ENCODE measurements around the gene EVI5.
"Not testable (repeated sequence)": the region's sequence is repeated elsewhere in the genome, so short reads cannot be mapped to it uniquely, and the experiment has no call there.

The EVI5 gene

DNA sequence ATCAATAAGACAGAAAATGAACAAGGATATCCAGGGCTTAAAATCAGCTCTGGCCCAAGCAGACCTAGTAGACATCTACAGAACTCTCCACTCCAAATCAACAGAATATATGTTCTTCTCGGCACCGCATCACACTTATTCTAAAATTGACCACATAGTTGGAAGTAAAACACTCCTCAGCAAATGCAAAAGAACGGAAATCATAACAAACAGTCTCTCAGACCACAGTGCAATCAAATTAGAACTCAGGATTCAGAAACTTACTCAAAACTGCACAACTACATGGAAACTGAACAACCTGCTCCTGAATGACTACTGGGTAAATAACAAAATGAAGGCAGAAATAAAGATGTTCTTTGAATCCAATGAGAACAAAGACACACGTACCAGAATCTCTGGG lies 252.5 kb downstream of the EVI5 start:
- H3K4me1 ChIP-seq (ENCODE audit: insufficient read depth, low read length); H3K4me3 ChIP-seq (ENCODE audit: low read length); H2AFZ ChIP-seq (ENCODE audit: low read depth, low read length); H3K27me3 ChIP-seq (ENCODE audit: insufficient read depth, low read length); H3K36me3 ChIP-seq (ENCODE audit: insufficient read depth, low read length); H3K9me3 ChIP-seq (ENCODE audit: low read length): not testable (repeated sequence)

DNA sequence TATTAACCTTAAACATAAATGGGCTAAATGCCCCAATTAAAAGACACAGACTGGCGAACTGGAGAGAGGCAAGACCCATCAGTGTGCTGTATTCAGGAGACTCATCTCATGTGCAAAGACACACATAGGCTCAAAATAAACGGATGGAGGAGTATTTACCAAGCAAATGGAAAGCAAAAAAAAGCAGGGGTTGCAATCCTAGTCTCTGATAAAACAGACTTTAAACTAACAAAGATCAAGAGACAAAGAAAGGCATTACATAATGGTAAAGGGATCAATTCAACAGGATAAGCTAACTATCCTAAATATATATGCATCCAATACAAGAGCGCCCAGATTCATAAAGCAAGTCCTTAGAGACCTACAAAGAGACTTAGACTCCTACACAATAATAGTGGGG lies 253.0 kb downstream of the EVI5 start:
- H3K27me3 ChIP-seq (ENCODE audit: insufficient read depth, low read length); H3K9me3 ChIP-seq (ENCODE audit: low read length); H3K36me3 ChIP-seq (ENCODE audit: insufficient read depth, low read length); H3K4me3 ChIP-seq (ENCODE audit: low read length); H3K4me1 ChIP-seq (ENCODE audit: insufficient read depth, low read length); H2AFZ ChIP-seq (ENCODE audit: low read depth, low read length): not testable (repeated sequence)

DNA sequence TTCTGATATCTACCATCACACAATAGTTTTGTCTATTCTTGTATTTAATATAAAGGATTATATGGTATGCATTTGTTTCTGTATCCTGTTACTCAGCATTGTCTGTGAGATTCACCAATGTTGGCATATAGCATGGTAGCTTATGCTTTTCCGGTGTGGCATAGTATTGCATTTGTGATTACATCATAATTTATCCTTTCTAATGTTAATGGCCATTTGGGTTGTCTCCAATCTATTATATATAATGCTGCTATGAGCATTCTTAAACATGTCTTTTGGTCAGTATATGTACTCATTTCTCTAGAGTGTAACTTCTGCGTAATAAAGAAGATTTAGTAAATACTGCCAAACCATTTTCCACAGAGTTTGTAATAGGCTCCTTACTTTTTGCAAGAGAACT lies 257.2 kb downstream of the EVI5 start:
- Histone ChIP-seq H3K9me3 (ENCODE audit: low read length) (no peaks in the 10 kb centered on the region), H3K36me3 (ENCODE audit: insufficient read depth, low read length) (no peaks in the 10 kb centered on the region), H2AFZ (ENCODE audit: low read depth, low read length) (no peak overlapping the region), H3K4me1 (ENCODE audit: insufficient read depth, low read length) (no peaks in the 10 kb centered on the region), H3K27me3 (ENCODE audit: insufficient read depth, low read length) (no peaks in the 10 kb centered on the region), H3K4me3 (ENCODE audit: low read length) (no peak overlapping the region)

DNA sequence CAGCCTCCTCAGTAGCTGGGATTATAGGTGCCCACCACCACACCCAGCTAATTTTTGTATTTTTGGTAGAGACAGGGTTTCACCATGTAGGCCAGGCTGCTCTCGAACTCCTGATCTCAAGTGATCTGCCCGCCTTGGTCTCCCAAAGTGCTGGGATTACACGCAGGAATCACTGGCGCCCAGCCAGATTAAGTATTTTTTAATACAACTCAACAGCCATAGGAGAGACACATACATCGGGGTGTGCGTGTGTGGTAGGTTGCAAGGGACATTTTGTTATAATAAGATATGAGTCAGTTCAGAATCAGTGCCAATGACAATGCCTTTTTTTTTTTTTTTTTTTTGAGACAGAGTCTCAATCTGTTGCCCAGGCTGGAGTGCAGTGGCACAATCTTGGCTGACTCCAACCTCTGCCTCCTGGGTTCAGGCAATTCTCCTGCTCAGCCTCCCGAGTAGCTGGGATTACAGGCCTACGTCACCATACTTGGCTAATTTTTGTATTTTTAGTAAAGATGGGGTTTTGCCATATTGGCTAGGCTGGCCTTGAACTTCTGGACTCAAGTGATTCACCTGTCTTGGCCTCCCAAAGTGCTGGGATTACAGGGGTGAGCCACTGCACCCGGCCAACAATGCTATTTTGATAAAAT lies 259.8 kb downstream of the EVI5 start:
- not testable (repeated sequence) for H3K9me3 ChIP-seq (ENCODE audit: low read length); H2AFZ ChIP-seq (ENCODE audit: low read depth, low read length); H3K27me3 ChIP-seq (ENCODE audit: insufficient read depth, low read length); H3K4me3 ChIP-seq (ENCODE audit: low read length); H3K4me1 ChIP-seq (ENCODE audit: insufficient read depth, low read length); H3K36me3 ChIP-seq (ENCODE audit: insufficient read depth, low read length)

DNA sequence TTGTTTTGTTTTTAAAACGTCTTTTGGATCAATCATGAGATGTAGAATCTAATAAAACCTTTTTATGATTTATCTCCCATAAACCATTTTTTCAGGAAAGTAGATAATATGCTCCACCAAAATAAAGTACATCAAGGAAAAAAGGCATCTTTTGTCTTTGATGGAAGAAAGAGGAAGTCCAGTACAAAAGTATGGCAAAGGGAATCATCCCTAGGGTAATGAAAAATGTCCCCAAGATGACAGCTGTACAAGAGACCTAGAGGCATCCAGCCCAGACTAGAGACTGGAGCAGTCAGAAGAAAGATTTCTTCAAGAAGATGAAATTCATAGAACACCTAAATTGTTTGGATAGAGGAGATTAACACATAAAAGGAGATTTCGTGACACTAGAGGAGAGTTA lies 265.9 kb downstream of the EVI5 start:
- Histone ChIP-seq H3K4me3 (ENCODE audit: low read length) (no peak overlapping the region), H3K4me1 (ENCODE audit: insufficient read depth, low read length) (no peaks in the 10 kb centered on the region), H3K9me3 (ENCODE audit: low read length) (no peaks in the 10 kb centered on the region), H3K36me3 (ENCODE audit: insufficient read depth, low read length) (no peaks in the 10 kb centered on the region), H2AFZ (ENCODE audit: low read depth, low read length) (no peak overlapping the region), H3K27me3 (ENCODE audit: insufficient read depth, low read length) (no peaks in the 10 kb centered on the region)

DNA sequence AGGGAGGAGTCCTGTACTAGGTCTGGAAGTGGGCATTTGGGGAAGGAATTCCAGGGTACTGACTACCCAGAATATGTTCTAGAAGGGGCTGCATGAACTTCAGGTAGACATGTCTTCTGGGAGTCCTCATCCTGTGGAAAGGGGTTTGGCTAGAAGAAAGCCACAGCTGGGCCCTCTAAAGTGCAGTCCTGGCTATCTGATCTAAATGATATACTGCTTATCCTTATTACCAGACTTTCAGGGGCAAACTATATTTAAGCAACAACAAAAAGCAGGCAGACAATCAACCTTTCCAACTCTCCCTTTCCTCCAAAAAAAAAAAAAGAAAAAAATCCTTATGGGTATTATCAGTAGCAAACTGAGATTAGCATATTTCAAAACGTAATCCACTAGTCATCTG lies 268.3 kb downstream of the EVI5 start:
- no peaks in the 10 kb centered on the region for H3K4me1 ChIP-seq (ENCODE audit: insufficient read depth, low read length)
- no peak overlapping the region for H3K4me3 ChIP-seq (ENCODE audit: low read length)
- no peaks in the 10 kb centered on the region for H3K27me3 ChIP-seq (ENCODE audit: insufficient read depth, low read length)
- H2AFZ ChIP-seq (ENCODE audit: low read depth, low read length), result no peak overlapping the region
- H3K9me3 ChIP-seq (ENCODE audit: low read length), result no peaks in the 10 kb centered on the region
- H3K36me3 ChIP-seq (ENCODE audit: insufficient read depth, low read length), result no peaks in the 10 kb centered on the region

DNA sequence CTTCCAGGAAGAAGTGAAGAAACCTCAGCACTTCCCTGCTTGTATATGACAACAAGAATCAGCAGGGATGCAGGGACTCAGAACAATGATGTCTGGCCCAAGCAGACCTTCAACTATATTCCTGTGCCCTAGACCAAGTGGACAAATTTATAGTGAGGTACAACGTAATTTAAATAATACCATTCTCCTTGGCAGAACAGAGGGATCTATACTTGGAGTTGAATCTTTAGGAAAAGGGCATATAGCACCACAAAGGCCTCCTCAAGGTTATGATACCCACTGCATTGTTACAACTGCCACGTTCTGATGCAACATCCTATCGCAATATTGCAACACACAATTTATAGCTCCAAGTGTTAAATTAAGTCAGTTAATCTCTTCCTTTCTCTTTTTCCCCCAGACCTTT lies 269.1 kb downstream of the EVI5 start:
- H2AFZ ChIP-seq (ENCODE audit: low read depth, low read length), result no peak overlapping the region
- H3K36me3 ChIP-seq (ENCODE audit: insufficient read depth, low read length), result no peaks in the 10 kb centered on the region
- no peak overlapping the region for H3K4me3 ChIP-seq (ENCODE audit: low read length)
- no peaks in the 10 kb centered on the region for H3K4me1 ChIP-seq (ENCODE audit: insufficient read depth, low read length)
- no peaks in the 10 kb centered on the region for H3K9me3 ChIP-seq (ENCODE audit: low read length)
- no peaks in the 10 kb centered on the region for H3K27me3 ChIP-seq (ENCODE audit: insufficient read depth, low read length)

DNA sequence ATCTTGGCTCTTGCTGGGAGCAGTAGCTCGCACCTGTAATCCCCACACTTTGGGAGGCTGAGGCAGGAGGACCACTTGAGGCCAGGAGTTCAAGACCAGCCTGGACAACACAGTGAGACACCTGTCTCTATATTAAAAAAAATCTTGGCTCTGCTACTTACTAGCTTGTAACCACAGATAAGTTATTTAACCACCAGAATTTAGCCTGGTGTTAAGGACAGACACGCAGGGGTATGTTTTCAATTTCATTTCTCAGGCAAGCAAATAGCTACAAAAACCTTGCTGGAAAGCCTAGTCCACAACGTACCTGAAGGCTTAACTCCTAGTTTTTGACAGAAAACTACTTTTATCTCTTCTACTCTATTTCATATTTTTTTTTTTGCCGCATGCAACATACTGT lies 273.4 kb downstream of the EVI5 start:
- Histone ChIP-seq H3K27me3 (ENCODE audit: insufficient read depth, low read length) (no peaks in the 10 kb centered on the region), H3K4me1 (ENCODE audit: insufficient read depth, low read length) (no peaks in the 10 kb centered on the region), H2AFZ (ENCODE audit: low read depth, low read length) (no peak overlapping the region), H3K9me3 (ENCODE audit: low read length) (no peaks in the 10 kb centered on the region), H3K4me3 (ENCODE audit: low read length) (no peak overlapping the region), H3K36me3 (ENCODE audit: insufficient read depth, low read length) (no peaks in the 10 kb centered on the region)

DNA sequence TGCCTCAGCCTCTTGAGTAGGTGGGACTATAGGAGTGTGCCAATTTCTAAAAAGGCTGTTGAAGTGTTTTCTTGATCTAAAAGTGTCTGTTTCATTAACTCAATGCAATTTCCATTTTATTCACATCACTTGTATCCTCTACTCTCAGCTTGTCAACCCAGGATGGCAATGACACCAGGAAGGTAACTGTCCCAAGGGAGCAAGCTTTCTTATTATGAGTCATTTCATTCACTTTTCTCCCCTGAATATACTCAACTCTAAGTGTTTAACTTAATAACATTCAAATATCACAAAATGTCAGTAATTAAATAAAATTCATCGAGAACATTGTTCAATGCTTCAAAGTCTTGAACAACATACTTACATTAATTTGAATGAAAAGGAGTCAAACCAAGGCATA lies 275.3 kb downstream of the EVI5 start:
- Histone ChIP-seq H3K4me3 (ENCODE audit: low read length) (no peak overlapping the region), H3K36me3 (ENCODE audit: insufficient read depth, low read length) (no peaks in the 10 kb centered on the region), H3K27me3 (ENCODE audit: insufficient read depth, low read length) (no peaks in the 10 kb centered on the region), H3K9me3 (ENCODE audit: low read length) (no peaks in the 10 kb centered on the region), H3K4me1 (ENCODE audit: insufficient read depth, low read length) (no peaks in the 10 kb centered on the region), H2AFZ (ENCODE audit: low read depth, low read length) (no peak overlapping the region)

DNA sequence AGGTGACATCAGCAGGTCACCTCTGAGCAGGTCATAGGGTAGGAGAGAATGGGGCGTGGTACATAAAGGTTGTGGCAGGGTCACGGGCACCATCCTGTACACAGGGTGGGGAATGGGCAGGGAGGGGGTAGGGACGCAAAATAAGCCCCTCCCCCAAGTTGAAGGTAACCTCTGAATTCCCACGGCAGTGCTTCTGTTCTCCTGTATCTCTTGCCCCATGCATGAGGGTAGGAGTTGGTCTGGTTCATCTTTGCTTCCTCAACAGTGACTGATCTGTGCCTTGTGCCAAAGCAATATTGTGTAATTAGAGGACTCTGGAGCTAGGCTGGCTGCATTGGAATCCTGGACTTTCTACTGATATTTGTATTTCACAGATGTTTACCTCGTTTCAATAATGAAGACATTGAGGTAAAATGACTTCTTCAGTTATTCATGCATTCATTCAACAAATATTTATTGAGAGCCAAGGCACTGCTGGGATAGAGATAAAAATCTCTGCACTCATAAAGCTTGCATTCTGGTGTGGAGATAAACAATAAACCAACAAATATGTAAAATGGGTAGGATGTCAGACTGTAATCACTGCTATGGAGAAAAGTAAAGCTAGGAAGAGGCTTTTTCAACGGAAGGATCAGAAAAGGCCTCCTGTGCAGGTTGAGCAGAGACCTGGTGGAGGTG lies 279.8 kb downstream of the EVI5 start:
- no peaks in the 10 kb centered on the region for H3K36me3 ChIP-seq (ENCODE audit: insufficient read depth, low read length)
- H3K4me1 ChIP-seq (ENCODE audit: insufficient read depth, low read length), result no peaks in the 10 kb centered on the region
- no peak overlapping the region for H3K4me3 ChIP-seq (ENCODE audit: low read length)
- no peaks in the 10 kb centered on the region for H3K27me3 ChIP-seq (ENCODE audit: insufficient read depth, low read length)
- no peaks in the 10 kb centered on the region for H3K9me3 ChIP-seq (ENCODE audit: low read length)
- H2AFZ ChIP-seq (ENCODE audit: low read depth, low read length), result no peak overlapping the region

DNA sequence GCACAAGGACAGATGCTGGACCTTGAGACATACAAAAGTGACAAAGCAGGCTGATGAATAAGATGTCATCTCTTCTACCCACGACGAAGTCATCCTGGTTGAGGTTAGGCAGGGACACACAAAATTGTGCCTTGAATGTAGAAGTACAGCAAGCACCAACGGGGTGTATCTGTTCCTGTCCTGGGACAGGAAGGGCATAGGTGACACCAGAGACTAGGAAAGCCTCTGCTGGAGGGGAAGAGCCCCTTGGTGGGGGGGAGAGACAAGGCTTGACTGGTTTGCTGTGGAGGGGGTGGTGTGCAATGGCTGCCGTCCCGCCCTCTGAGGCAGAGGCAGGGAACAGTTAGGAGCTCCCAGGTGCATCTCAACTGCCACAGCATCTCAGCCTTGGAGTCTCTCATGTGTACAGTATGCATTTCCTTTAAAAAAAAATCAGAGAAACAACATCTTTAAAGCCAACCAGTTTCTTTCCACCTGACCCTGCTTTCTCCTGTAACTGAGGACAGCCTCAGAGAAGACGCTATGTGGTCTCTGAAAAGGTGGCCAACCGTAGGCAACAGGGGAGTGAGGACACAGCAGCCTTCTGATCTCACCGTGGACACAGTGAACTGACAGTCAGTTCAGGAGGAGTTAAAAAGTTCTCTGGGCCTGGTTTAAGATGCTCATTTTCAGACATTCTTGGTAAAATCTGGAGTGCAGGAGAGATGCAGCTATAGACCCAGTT lies 280.5 kb downstream of the EVI5 start:
- Histone ChIP-seq H3K9me3 (ENCODE audit: low read length) (no peaks in the 10 kb centered on the region), H3K4me1 (ENCODE audit: insufficient read depth, low read length) (no peaks in the 10 kb centered on the region), H3K4me3 (ENCODE audit: low read length) (no peak overlapping the region), H2AFZ (ENCODE audit: low read depth, low read length) (no peak overlapping the region), H3K27me3 (ENCODE audit: insufficient read depth, low read length) (no peaks in the 10 kb centered on the region), H3K36me3 (ENCODE audit: insufficient read depth, low read length) (no peaks in the 10 kb centered on the region)

DNA sequence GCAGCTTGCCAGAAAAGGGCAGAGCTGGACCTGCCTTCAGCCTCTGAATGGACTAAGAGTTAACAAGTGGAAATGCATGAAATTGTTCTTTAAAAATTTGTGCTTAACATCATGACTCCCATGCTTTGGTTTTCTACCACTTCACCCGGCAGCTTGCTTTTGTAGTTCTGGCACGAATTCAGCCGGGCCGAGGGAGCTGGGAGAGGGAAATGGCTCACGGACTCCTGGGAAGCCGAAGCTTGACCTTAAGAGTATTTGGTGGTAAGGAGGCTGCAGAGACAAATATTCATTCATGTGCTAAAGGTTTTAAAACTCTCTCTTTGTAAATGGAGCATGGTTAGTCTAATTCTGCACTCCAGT lies 281.0 kb downstream of the EVI5 start:
- peaks cover 2% of the 10 kb centered on the region for H3K9me3 ChIP-seq (ENCODE audit: low read length)
- no peak overlapping the region for H2AFZ ChIP-seq (ENCODE audit: low read depth, low read length)
- H3K27me3 ChIP-seq (ENCODE audit: insufficient read depth, low read length), result no peaks in the 10 kb centered on the region
- no peaks in the 10 kb centered on the region for H3K36me3 ChIP-seq (ENCODE audit: insufficient read depth, low read length)
- H3K4me1 ChIP-seq (ENCODE audit: insufficient read depth, low read length), result no peaks in the 10 kb centered on the region
- no peak overlapping the region for H3K4me3 ChIP-seq (ENCODE audit: low read length)

DNA sequence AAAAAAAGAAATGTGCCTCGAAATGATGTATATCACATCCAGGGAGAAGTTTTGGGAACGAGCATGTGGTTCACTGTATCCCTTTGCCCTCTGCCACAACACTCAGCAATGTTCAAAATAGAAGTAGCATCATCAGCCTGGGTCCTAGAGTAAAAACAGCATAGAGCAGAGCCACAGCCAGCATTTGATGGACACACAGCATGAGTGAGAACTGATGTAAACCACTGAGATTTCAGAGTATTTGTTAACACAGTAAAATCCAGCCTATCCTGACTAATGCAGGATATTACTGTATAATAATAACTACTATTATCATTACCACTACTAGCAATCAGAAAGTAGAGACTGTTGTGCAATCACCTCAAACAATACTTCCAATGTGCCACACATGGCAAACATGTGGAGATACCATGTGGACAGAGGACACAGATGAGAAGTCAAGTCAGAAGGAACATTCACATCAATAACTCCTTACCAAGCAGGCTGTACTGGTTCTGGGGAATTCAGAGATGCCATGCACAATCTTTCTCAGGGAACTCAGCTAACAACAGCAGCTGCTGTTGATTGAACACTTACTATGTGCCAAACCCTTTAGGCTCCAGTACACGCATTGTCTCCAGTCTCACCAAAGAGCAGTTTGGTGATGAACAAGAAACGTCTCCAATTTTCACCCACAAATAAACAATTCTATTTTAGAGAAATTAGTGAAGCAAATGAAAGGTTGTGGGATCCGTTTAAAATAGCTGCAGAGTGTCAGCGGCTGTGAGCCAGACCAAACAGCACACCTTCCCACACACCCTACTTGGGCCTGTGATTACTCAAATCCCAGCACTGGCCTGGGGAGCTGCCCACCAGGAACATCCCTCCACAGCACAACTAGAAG lies 281.6 kb downstream of the EVI5 start:
- Histone ChIP-seq H2AFZ (ENCODE audit: low read depth, low read length) (no peak overlapping the region), H3K4me3 (ENCODE audit: low read length) (no peak overlapping the region), H3K4me1 (ENCODE audit: insufficient read depth, low read length) (no peaks in the 10 kb centered on the region), H3K27me3 (ENCODE audit: insufficient read depth, low read length) (no peaks in the 10 kb centered on the region), H3K36me3 (ENCODE audit: insufficient read depth, low read length) (no peaks in the 10 kb centered on the region), H3K9me3 (ENCODE audit: low read length) (peaks cover 2% of the 10 kb centered on the region)
